Neural cell (in vitro differentiated cells): ENCODE measurements around the gene H1-8. TPM values are rescaled to one million over a fixed set of nuclear protein-coding genes. Genes with fewer than 3 reads are reported as not detected.
"Not testable (repeated sequence)": the region's sequence is repeated elsewhere in the genome, so short reads cannot be mapped to it uniquely, and the experiment has no call there.

Experiments used
- H2AFZ ChIP-seq: fragments of 200-600, 300-800 bp; sonication (generic), shearing (Covaris generic); 2 replicates; pipeline ENCODE4 v1.6.0; 2014; ENCODE audit warnings: low read depth, mild to moderate bottlenecking, antibody characterized with exemption, low read length, moderate library complexity
- H3F3A ChIP-seq: fragments of 200-600 bp; shearing (Covaris generic); 2 replicates; pipeline ENCODE4 v1.6.1; 2016; ENCODE audit warnings: mild to moderate bottlenecking, moderate library complexity, mixed read lengths, antibody characterized with exemption, low read length; ENCODE audit not compliant: insufficient read depth, poor library complexity, severe bottlenecking
- H3K27ac ChIP-seq: fragments of 200-600, 300-800 bp; sonication (generic), shearing (Covaris generic); 2 replicates; pipeline ENCODE4 v1.5.1; 2014; ENCODE audit warnings: mild to moderate bottlenecking, low read length, moderate library complexity
- H3K27me3 ChIP-seq: fragments of 300-800, 200-600 bp; sonication (generic), shearing (Covaris generic); 2 replicates; pipeline ENCODE4 v1.6.0; 2014; ENCODE audit warnings: mild to moderate bottlenecking, low read depth, low read length, moderate library complexity; ENCODE audit not compliant: insufficient read depth
- H3K36me3 ChIP-seq: fragments of 300-800, 200-600 bp; sonication (generic), shearing (Covaris generic); 2 replicates; pipeline ENCODE4 v1.5.1; 2014; ENCODE audit warnings: mild to moderate bottlenecking, antibody characterized with exemption, low read length, moderate library complexity; ENCODE audit not compliant: insufficient read depth
- H3K4me2 ChIP-seq: fragments of 300-800, 200-600 bp; sonication (generic), shearing (Covaris generic); 2 replicates; pipeline ENCODE4 v1.6.0; 2014; ENCODE audit warnings: mild to moderate bottlenecking, low read length
- H3K4me3 ChIP-seq: fragments of 300-800, 200-600 bp; sonication (generic), shearing (Covaris generic); 2 replicates; pipeline ENCODE4 v1.5.1; 2014; ENCODE audit warnings: mild to moderate bottlenecking, low read length, moderate library complexity
- H3K79me2 ChIP-seq: fragments of 200-600 bp; shearing (Covaris generic); replicated peaks from 2 replicates; pipeline ENCODE4 v1.6.0; 2014; ENCODE audit warnings: mild to moderate bottlenecking, low read length, moderate library complexity; ENCODE audit not compliant: insufficient read depth
- H3K9ac ChIP-seq: fragments of 300-800, 200-600 bp; sonication (generic), shearing (Covaris generic); 2 replicates; pipeline ENCODE4 v1.6.1; 2016; ENCODE audit warnings: mild to moderate bottlenecking, low read length, mixed read lengths
- H3K9me2 ChIP-seq: fragments of 200-600 bp; shearing (Covaris generic); 2 replicates; pipeline ENCODE4 v1.6.1; 2016; ENCODE audit warnings: mild to moderate bottlenecking, low read length, mixed read lengths; ENCODE audit not compliant: insufficient read depth
- H3K9me3 ChIP-seq: fragments of 200-600, 300-800 bp; sonication (generic), shearing (Covaris generic); 2 replicates; pipeline ENCODE4 v1.6.1; 2016; ENCODE audit warnings: mild to moderate bottlenecking, mixed run types, low read length, moderate library complexity, mixed read lengths
- H4K20me1 ChIP-seq: fragments of 200-600 bp; shearing (Covaris generic); 2 replicates; pipeline ENCODE4 v1.6.1; 2016; ENCODE audit warnings: mild to moderate bottlenecking, mixed run types; ENCODE audit not compliant: insufficient read depth
- EP300 ChIP-seq: fragments of 450-650 bp; conservative IDR thresholded peaks from 2 replicates; pipeline ENCODE4 v1.6.1; 2014; ENCODE audit warnings: antibody characterized with exemption, mild to moderate bottlenecking, moderate library complexity; ENCODE audit not compliant: poor library complexity, severe bottlenecking
- EZH2 ChIP-seq: fragments of 200-600, 300-800 bp; shearing (Covaris generic), sonication (generic); IDR thresholded peaks from 2 replicates; pipeline ENCODE4 v1.6.1; 2014; ENCODE audit warnings: antibody characterized with exemption, low read length, borderline replicate concordance, mild to moderate bottlenecking; ENCODE audit not compliant: insufficient read depth, poor library complexity, severe bottlenecking
- MXI1 ChIP-seq: fragments of 450-650 bp; conservative IDR thresholded peaks from 2 replicates; pipeline ENCODE4 v1.6.1; 2014; ENCODE audit warnings: antibody characterized with exemption, mild to moderate bottlenecking; ENCODE audit not compliant: poor library complexity, severe bottlenecking
- POLR2AphosphoS5 ChIP-seq: IDR thresholded peaks from 2 replicates; pipeline ENCODE4 v1.6.1; 2012
- RAD21 ChIP-seq: fragments of 450-650 bp; conservative IDR thresholded peaks from 2 replicates; pipeline ENCODE4 v1.6.1; 2014; ENCODE audit warnings: antibody characterized with exemption, mild to moderate bottlenecking, moderate library complexity
- SMC3 ChIP-seq: fragments of 450-650 bp; conservative IDR thresholded peaks from 2 replicates; pipeline ENCODE4 v1.6.1; 2014; ENCODE audit warnings: antibody characterized with exemption, mild to moderate bottlenecking, moderate library complexity; ENCODE audit not compliant: poor library complexity
- TAF1 ChIP-seq: IDR thresholded peaks from 2 replicates; pipeline ENCODE4 v1.6.1; 2012; ENCODE audit warnings: low read depth
- polyA plus RNA-seq: library from polyadenylated mRNA; depleted of rRNA; stranded (reverse); fragments of >200 nt; gene quantifications from 2 replicates; pipeline ENCODE4 v1.2.3, GENCODE V29; 2014
- TF ChIP-seq, protein P1 (sequence below): IDR thresholded peaks from 2 replicates; pipeline ENCODE4 v1.6.1; 2012; ENCODE audit warnings: borderline replicate concordance
- TF ChIP-seq, protein P2 (sequence below): fragments of 450-650 bp; IDR thresholded peaks from 2 replicates; pipeline ENCODE4 v1.5.1; 2014; ENCODE audit warnings: antibody characterized with exemption, mild to moderate bottlenecking, moderate library complexity; ENCODE audit not compliant: poor library complexity, severe bottlenecking

Gene H1-8
- polyA plus RNA-seq, 1 donor from 2014 or later, result not detected

DNA sequence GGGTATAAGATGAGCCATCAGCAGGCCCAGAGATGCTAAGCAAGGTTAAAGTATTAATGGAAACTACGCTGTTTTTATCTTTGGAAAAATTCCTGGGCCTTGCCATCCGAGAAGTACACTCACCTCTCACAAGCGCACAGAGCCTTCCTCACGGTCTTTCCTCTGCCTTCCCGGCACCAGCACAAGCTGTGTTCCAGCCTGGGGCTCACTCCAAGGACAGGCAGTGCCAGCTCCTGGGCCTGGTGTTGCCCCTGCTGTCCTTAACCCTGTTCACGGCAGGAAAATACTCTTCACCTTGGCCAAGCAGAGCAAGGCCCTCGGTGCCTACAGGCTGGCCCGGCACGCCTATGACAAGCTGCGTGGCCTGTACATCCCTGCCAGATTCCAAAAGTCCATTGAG is 28.9 kb upstream of the H1-8 start:
- H3K79me2 ChIP-seq, result no peaks in the 10 kb centered on the region
- no peaks in the 10 kb centered on the region for H3K27me3 ChIP-seq
- H3K4me2 ChIP-seq, result no peak overlapping the region
- no peak overlapping the region for H2AFZ ChIP-seq
- H3F3A ChIP-seq, result no peaks in the 10 kb centered on the region
- no peaks in the 10 kb centered on the region for H4K20me1 ChIP-seq
- no peaks in the 10 kb centered on the region for H3K9me3 ChIP-seq
- H3K9me2 ChIP-seq, result no peaks in the 10 kb centered on the region
- no peak overlapping the region for H3K9ac ChIP-seq
- no peak overlapping the region for H3K4me3 ChIP-seq
- TF ChIP-seq EP300 (no peak), EZH2 (no peak), TAF1 (no peak), MXI1 (no peak), SMC3 (no peak), POLR2AphosphoS5 (no peak)
- TF ChIP-seq, protein P1, sequence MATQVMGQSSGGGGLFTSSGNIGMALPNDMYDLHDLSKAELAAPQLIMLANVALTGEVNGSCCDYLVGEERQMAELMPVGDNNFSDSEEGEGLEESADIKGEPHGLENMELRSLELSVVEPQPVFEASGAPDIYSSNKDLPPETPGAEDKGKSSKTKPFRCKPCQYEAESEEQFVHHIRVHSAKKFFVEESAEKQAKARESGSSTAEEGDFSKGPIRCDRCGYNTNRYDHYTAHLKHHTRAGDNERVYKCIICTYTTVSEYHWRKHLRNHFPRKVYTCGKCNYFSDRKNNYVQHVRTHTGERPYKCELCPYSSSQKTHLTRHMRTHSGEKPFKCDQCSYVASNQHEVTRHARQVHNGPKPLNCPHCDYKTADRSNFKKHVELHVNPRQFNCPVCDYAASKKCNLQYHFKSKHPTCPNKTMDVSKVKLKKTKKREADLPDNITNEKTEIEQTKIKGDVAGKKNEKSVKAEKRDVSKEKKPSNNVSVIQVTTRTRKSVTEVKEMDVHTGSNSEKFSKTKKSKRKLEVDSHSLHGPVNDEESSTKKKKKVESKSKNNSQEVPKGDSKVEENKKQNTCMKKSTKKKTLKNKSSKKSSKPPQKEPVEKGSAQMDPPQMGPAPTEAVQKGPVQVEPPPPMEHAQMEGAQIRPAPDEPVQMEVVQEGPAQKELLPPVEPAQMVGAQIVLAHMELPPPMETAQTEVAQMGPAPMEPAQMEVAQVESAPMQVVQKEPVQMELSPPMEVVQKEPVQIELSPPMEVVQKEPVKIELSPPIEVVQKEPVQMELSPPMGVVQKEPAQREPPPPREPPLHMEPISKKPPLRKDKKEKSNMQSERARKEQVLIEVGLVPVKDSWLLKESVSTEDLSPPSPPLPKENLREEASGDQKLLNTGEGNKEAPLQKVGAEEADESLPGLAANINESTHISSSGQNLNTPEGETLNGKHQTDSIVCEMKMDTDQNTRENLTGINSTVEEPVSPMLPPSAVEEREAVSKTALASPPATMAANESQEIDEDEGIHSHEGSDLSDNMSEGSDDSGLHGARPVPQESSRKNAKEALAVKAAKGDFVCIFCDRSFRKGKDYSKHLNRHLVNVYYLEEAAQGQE, result no peak
- H3K36me3 ChIP-seq, result no peaks in the 10 kb centered on the region
- no peak overlapping the region for H3K27ac ChIP-seq

DNA sequence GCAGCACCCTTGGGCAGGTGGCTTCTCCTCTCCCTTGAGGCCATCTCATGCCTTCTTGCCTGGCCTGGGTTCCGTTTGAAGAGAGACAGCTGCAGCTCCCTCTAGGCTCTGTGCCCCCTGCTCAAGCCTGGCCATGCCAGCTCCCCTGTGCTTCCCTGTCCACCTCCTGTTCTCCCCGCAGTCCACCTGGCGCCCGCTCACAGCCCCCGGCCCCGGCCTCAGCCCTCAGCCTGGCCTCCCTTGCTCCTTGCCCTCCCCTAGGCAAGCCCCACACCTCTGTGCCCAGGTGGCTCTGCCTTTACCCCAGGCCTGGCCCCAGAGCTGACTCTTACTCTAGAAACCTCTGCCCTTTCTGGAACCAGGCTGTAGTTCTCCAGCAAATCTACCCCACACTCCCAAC is 28.4 kb upstream of the H1-8 start:
- Histone ChIP-seq H3K27ac (no peak overlapping the region), H2AFZ (no peak overlapping the region), H3F3A (no peaks in the 10 kb centered on the region), H3K9me2 (no peaks in the 10 kb centered on the region), H4K20me1 (no peaks in the 10 kb centered on the region), H3K4me2 (no peak overlapping the region), H3K36me3 (no peaks in the 10 kb centered on the region), H3K79me2 (no peaks in the 10 kb centered on the region), H3K27me3 (no peaks in the 10 kb centered on the region), H3K9ac (no peak overlapping the region), H3K4me3 (no peak overlapping the region), H3K9me3 (no peaks in the 10 kb centered on the region)
- TF ChIP-seq, protein P1, result no peak
- TF ChIP-seq SMC3 (no peak), POLR2AphosphoS5 (no peak), RAD21 (no peak), EZH2 (no peak), TAF1 (no peak), EP300 (no peak), MXI1 (no peak)
- TF ChIP-seq, protein P2, sequence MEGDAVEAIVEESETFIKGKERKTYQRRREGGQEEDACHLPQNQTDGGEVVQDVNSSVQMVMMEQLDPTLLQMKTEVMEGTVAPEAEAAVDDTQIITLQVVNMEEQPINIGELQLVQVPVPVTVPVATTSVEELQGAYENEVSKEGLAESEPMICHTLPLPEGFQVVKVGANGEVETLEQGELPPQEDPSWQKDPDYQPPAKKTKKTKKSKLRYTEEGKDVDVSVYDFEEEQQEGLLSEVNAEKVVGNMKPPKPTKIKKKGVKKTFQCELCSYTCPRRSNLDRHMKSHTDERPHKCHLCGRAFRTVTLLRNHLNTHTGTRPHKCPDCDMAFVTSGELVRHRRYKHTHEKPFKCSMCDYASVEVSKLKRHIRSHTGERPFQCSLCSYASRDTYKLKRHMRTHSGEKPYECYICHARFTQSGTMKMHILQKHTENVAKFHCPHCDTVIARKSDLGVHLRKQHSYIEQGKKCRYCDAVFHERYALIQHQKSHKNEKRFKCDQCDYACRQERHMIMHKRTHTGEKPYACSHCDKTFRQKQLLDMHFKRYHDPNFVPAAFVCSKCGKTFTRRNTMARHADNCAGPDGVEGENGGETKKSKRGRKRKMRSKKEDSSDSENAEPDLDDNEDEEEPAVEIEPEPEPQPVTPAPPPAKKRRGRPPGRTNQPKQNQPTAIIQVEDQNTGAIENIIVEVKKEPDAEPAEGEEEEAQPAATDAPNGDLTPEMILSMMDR, result no peak

DNA sequence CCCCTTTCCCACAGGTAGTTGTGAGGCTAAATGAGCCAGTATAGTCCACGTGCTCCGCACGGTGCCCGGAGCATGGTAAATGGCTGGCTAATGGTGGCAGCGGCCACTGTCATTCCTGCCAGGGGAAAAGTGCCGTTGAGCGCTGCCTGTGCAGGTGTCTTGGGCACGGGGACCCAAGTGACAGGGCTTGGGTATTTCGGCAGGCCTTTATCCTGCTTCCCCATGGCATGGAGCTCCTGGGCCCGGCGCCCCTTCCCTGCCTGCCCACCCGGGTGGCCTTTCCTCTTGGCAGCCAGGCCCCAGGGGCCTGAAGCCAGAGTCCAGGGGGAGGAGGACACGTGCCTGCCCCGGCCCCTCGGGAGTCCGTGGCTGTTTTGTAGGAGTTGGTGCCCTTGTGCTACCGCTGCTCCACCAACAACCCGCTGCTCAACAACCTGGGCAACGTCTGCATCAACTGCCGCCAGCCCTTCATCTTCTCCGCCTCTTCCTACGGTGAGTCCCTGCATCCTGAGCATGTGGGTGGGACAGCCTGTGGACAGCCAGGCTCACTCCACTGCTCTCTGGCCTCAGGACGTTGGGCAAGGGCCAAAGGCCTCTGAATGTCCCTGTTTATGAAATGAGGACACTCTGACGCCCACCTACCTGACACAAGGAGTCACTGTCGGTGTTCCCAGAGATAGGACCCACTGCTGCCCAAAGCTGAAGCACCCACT is 27.7 kb upstream of the H1-8 start:
- not testable (repeated sequence) for H3K79me2 ChIP-seq, H2AFZ ChIP-seq, H3K36me3 ChIP-seq, H4K20me1 ChIP-seq, H3K9me2 ChIP-seq, H3K27ac ChIP-seq, H3K9ac ChIP-seq, H3K27me3 ChIP-seq, H3K9me3 ChIP-seq, H3K4me3 ChIP-seq, H3K4me2 ChIP-seq, H3F3A ChIP-seq

DNA sequence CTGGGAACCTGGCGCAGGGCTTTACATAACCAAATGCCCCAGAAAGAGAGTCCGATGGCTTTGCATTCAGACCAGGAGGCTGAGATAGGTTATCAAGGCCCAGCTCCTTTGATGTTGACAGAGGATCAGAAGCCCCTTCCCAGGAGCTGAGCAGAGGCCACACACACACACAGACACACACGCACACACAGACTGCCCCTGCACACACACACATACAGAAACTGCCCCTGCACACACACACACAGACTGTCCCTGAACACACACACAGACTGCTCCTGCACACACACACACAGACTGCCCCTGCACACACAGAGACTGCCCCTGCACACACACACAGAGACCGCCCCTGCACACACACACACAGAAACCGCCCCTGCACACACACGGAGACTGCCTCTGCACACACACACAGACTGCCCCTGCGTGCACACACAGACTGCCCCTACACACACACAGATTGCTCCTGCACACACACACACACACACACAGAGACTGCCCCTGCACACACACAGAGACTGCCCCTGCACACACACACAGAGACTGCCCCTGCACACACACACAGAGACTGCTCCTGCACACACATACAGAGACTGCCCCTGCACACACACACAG is 27.0 kb upstream of the H1-8 start:
- H3K9ac ChIP-seq, H3K36me3 ChIP-seq, H3K27me3 ChIP-seq, H3K9me2 ChIP-seq, H3F3A ChIP-seq, H3K9me3 ChIP-seq, H2AFZ ChIP-seq, H3K27ac ChIP-seq, H3K4me2 ChIP-seq, H3K79me2 ChIP-seq, H3K4me3 ChIP-seq, H4K20me1 ChIP-seq: not testable (repeated sequence)
